GF-D8 (cell line): Measurements from ENCODE around the gene ZNF438.

Experiments
- DNase-seq: peaks from one replicate; lab custom pipeline; 2025; lab: John Stamatoyannopoulos, UW

Gene ZNF438

GRCh38 chr10:30883116-30883515 is 148.5 kb downstream of the ZNF438 start:
- no peak for DNase-seq

DNA sequence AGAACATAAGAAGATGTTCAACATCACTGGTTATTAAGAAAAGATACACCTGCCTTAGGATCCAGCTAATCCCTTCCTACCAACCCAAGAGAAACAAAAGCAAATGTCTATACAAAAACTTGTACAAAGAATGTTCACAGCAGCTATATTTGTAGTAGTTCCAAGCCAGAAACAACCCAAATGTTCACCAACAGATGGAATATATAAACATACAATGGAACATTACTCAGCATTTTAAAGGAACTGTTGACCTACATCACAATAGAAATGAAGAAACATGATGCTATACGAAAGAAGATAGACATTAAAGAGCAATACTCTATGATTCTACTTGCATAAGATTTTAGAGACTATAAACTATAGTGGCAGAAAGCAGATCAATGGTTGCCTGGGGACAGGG is 149.4 kb downstream of the ZNF438 start:
- no peak for DNase-seq

DNA sequence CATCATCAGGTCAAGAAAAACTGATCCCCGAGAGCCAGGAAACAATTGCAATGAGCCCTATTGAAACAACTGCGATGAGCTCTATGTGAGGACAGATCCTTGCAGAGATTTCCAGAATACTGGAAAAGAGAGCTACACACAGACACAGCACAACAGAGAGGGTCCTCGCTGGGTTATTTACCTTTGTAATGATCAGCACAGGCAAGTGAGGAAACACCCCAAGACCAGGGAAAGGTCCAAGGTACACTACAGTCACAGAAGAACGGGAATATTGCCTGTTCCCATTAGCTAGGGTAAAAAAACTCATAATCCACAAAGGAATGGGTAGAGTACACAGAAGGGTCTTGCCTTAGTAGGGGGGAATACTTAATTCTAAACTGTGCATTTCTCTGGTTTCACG is 152.7 kb downstream of the ZNF438 start:
- DNase-seq = no peak

- DNase-seq = no peak
Measured at GRCh38 chr10:30877111-30877510, 154.6 kb downstream of the ZNF438 start.

DNA sequence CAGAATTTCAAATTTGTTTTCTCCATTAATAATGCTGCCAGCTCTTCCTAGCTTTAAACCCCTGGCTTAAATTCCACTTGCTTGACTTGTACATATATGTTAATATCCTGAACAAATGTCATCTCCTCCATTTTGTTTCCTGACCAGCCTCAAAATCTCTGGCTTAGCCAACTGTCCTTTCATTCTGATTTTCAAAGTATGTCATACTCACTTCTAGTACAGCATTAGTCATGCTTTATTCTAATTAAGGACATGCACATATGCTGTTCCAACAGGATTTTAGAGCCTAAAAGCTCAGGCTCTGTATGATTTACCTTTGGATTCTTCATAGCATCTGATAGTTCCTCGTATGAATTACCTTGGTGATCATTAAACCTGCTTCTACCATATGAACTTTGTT is 158.3 kb downstream of the ZNF438 start:
- DNase-seq = no peak

- DNase-seq = no peak
Measured at GRCh38 chr10:30870896-30871295, 160.8 kb downstream of the ZNF438 start.

DNA sequence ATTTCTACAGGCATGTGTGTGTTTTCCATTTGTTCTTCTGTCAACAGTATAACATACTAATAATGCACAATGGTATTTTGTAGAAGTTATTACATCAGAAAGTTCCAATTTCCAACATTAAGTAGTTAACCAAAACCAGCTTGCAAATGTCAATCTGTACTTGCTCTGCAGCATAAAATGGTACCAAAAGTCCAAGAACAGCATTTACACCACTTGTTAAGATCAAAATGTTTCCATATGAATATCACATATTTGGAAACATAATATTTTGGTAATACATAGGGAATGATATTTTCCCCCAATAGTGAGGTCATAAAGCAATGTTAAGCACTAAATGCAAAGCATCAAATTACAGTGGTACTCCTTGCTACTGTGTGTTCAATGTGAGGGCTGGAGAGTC is 162.1 kb downstream of the ZNF438 start:
- DNase-seq = no peak

DNA sequence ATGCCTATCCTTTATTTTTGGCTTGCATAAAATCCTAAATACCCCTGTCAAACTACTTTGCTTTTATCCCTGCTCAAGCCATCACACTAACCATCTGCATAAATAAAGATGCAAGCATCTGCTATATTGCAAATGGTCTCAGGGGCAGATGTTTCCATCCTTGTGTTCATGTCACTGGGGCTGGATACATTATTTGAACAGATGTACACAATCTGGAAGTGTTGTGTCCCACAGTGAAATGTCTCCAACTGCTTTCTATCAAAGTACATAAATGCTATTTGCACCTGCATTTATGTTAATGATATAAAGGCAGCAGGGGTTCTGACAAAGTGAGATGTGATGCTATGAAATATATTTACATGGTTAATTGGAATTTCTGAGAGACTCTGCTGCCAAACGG is 163.1 kb downstream of the ZNF438 start:
- DNase-seq = no peak

- no peak for DNase-seq
Measured at GRCh38 chr10:30866896-30867295, 164.8 kb downstream of the ZNF438 start.

DNA sequence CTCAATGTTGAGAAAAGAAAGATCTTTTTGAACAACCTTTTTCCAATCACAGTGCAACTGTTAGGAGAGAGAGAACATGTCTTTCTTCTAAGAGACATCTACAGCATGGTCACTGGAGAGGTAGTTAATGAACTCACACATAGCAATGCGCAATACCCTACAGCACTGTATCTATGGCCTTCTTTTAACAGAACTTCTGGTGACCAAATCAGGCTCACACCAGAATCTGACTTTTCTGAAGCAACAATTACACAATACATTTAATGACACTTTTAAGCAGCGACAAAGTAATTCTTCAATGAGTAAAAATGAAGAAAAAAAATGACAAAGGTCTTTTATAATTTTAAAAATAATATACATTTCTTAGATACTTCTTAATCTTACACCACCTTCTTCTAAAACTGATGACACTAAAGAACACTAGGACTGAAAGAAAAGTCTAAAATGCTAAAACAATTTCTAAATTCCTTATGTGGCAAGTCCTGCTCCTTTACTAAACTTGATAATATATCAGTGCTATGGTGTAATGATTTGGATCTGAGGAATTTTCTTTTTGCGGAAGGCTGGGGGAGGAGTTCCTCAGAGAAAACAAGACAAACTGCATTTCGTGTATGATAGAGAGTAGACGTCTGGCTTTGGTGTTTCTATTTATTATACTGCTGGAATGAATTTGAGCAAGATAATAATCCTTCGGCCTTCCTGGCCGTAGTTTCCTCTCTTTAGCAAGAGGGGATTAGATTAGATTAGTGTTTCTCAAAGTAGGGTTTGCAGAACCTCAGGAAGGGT is 166.3 kb downstream of the ZNF438 start:
- peak; percentile 47 for DNase-seq

- DNase-seq = no peak
Measured at GRCh38 chr10:30863516-30864210, 168.0 kb downstream of the ZNF438 start.

- peak; percentile 91 for DNase-seq
Measured at GRCh38 chr10:30862486-30862885, 169.2 kb downstream of the ZNF438 start.

GRCh38 chr10:30861976-30862375 is 169.7 kb downstream of the ZNF438 start:
- DNase-seq = no peak

GRCh38 chr10:30861221-30861620 is 170.4 kb downstream of the ZNF438 start:
- peak; percentile 86 for DNase-seq

DNA sequence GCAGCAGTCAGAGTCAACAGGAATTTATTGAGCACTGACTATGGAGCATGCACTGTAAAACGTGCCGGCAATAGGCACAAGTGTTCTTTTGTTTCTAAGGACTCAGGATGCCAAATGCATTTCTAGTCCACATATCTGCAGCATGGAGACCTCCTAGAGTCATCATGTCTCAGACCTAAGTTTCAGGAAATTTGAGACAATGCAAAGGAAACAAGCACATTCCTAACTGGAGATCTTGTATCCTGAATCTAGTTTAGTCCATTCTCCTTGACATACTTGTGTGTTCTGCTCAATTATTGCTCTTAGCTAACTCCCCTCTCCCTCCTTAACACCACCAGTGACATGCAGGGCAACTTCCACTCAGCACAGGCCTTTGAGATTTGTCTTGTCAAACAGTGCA is 173.2 kb downstream of the ZNF438 start:
- DNase-seq = no peak

DNA sequence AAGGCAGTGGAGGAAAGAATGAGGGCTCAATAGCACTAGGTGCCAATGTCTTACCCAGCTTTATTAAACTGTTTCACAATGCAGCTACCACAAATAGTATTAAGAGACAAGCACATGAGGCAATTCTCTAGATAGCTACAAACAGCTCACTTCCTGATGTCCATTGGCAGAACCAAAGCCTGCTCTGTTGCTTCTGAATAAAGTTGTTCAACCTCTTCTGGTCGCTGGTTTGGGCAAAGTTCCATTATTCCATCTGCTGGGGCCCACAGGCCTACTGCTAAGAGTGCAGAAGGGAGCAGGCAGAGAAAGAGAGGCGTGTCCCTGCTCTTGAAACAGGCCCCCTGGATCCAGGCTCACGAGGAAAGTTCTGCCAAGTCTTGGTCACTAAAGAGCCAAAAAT is 173.9 kb downstream of the ZNF438 start:
- peak; percentile 43 for DNase-seq

- no peak for DNase-seq
Measured at GRCh38 chr10:30855131-30855530, 176.5 kb downstream of the ZNF438 start.

GRCh38 chr10:30854656-30855055 is 177.0 kb downstream of the ZNF438 start:
- DNase-seq = no peak

- no peak for DNase-seq
Measured at GRCh38 chr10:30853066-30853465, 178.6 kb downstream of the ZNF438 start.

- no peak for DNase-seq
Measured at GRCh38 chr10:30850776-30851175, 180.9 kb downstream of the ZNF438 start.

- no peak for DNase-seq
Measured at GRCh38 chr10:30849231-30850035, 182.2 kb downstream of the ZNF438 start.

DNA sequence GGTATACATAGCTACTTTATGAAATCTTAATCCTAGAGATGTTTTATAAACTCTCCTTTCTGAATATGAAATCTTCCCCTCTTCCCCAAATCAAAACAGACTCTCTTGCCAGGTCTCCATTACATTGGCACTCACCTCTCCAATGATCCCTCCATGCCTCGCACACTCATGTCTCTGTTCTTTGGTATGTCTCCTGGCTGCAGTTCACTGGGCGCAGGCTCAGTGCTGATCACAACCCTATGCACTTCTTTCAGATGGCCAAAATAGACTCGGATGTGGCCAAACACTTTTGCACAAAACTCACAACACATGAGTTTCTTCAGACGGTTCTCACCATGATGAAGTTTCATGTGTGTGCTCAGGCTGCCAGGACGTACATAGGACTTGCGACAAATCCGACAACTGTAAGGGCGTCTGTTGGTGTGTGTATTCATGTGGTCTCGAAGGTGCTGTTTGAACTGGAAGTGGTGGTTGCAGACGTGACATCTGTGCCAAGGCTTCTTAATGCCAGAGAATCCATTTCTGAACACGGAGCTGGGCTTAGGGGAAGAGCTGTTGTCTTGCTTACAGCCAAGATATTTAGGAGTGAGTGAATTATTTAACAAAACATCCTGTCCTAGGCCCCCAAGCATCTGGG is 183.2 kb downstream of the ZNF438 start:
- no peak for DNase-seq
